Fibroblast of peridontal ligament (primary cell): ENCODE measurements around the gene U2AF2.

Experiments used
- DNase-seq: peaks from one replicate; pipeline ENCODE4 v3.0.0-alpha.2; 2010; ENCODE audit errors: extremely low read depth

Gene U2AF2

DNA sequence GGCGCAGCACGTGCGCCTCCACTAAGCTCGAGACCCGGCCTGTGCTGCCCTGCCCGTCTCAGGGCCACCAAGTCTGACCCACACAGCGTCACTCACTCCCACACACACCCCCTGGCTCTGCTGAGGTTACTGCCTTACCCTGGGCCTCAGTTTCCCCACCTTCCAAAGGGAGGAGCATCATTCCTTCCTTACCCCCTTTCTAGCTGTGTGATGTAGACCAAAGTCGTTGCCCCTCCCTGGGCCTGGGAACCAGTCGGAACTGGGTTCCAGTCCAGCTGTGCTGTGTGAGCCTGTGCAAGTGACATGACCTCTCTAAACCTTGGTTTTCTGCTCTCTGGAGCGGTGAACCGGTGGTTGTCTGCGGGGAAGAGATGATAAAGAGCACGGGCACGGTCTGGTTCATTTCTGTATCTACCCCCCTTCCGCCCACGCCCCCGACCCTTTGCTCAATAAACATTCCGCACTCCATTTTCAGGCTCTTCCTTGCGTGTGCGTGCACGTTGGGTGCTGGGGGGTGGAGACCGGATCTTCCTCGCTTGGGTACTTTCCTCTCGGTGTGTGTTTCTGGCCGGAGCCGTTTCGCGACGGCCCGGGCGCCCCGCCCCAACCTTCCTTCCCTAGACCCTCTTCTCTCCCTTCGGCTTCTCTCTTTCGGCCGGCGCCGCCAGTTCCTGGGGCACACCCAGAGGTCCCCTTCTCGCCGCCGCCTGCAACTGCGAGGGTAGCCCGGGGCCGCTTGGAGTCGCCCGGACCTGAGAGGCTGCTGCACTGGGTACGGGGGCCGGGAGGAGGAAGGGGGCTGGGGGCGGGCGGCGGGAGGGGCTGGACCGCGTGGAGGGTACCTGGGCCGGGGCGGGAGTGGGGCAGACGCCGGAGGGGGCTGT lies 11.6 kb upstream of the U2AF2 start, which contains the start of gene ZNF581:
Gene ZNF581 (plus strand): TSS at position 647 of the 884 bp plus-strand sequence. CDS start 923 bp downstream, outside the sequence.
- DNase-seq, result peak; percentile 67

- DNase-seq, result no peak
Measured at GRCh38 chr19:55643887-55644176, 11.0 kb upstream of the U2AF2 start.

DNA sequence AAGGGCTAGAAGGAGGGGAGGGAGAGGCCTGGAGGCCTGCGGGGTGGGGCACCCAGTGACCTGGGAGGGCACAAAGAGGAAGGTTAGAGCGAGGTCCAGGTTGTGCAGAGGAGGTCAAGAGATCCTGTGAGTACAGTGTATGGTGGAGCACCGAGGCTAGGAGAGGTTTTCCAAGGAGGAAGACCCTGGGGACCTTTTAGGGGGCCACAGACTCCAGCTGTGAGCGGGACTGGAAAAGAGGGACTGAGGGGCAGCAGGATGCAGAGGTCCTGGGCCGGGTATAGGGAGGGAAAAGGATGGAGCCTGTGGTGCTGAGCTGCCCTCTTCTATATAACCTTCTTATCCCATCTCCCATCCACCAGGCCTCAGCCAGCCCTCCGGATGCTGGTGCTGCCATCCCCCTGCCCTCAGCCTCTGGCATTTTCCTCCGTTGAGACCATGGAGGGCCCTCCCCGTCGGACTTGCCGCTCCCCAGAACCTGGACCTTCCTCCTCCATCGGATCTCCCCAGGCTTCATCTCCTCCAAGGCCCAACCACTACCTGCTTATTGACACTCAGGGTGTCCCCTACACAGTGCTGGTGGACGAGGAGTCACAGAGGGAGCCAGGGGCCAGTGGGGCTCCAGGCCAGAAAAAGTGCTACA lies 10.5 kb upstream of the U2AF2 start:
- DNase-seq, result no peak

GRCh38 chr19:55644842-55645511 lies 9.9 kb upstream of the U2AF2 start:
- DNase-seq, result no peak

DNA sequence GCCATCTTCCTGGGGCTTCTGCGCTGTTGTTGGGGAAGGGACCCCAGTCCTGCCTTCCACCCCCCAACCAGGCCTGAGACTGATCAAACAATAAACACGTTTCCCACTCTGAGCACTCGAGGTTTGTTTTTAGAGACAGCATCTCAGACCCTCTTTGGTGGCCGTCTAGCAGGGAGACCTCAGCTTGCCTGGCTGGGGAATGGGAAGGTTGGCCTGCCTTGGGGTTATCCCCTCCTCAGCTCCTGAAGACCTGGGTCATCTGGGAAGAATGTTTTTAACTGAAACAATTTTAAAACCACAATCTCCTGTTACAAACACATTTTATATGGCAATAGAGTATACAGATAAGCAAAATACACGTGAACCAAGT lies 9.3 kb upstream of the U2AF2 start:
- DNase-seq, result no peak

- no peak for DNase-seq
Measured at GRCh38 chr19:55646889-55647731, 7.7 kb upstream of the U2AF2 start.

DNA sequence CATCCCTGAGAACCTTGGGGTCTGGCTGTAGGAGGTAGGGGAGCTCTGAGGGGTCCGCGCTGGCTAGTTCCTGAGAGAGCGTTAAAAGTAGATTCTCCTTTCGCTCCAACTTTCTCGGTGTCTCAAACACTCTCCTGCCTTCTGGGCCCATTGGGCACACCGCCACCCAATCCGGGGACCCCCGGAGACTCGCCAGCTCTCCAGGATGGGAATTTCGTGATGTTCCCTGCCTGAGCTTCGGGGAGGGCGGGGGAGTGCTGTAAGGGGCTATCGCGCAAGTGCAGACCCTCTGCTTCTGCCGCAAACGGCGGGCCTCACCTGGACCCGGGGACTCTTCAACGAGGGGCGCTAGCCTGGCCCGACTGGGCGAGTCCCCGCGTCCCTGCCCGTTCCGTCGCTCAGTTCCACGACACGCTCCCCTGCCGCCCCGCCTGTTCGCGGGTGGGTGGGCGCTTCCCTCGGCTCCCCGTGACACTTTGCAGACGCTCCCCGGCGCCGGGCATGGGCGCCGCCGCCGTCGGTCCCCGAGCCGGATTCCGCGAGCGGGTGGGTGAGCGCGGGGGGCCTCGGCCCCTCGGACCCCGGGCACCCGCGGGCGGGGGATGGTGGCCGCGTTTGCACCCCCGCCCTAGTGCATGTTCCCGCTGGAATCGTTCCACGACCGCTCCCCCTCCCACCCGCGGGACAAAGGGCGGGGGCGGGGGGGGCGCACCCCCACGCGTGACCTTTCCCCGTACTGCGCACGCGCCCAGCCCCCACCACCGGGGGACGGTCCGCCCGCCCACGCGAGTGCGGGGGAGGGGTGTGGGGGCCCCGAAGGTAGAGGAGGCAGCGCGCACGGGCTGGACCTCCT lies 6.9 kb upstream of the U2AF2 start, which contains the start of gene CCDC106:
Gene CCDC106 (plus strand): TSS at position 481 of the 853 bp plus-strand sequence. CDS start 835 bp downstream, outside the sequence.
- DNase-seq, result peak; percentile 61

- DNase-seq, result no peak
Measured at GRCh38 chr19:55648585-55649267, 6.1 kb upstream of the U2AF2 start.

DNA sequence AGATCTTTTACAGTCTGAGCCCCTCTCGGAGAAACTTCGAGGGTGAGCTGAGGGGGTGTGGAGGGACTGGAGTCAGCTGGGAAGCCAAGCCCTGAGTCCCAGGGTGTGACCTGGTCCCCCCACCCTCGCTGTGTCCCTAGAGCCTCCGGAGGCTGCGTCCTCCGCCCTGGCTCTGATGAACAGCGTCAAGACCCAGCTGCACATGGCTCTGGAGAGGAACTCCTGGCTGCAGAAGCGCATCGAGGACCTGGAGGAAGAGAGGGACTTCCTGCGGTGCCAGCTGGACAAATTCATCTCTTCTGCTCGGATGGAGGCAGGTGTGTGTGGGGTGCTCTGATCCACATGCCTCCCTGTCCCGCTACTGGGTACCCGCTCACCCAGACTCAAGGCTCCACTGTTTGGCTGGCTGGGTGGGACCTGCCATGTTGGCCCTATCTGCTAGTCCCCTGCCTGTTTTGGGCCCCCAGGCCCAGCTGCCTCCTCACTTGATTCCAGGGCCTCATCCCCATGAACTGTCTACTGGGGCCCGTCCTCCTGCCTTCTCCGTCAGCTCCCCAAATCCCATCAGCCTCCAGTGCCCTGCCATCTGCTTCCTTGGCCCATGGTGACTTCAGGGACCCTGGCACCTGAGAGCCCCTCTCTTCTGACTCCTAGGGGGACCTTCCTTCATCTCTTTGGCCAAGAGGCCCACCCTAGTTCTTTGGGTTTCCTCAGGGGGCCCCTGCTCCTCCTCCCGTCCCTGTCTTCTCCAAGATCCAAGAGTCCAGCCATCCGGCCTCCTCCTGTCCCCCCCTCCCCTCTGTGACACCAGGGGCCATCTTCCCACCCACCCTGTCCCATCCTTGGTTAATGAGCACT lies 5.3 kb upstream of the U2AF2 start:
- no peak for DNase-seq

DNA sequence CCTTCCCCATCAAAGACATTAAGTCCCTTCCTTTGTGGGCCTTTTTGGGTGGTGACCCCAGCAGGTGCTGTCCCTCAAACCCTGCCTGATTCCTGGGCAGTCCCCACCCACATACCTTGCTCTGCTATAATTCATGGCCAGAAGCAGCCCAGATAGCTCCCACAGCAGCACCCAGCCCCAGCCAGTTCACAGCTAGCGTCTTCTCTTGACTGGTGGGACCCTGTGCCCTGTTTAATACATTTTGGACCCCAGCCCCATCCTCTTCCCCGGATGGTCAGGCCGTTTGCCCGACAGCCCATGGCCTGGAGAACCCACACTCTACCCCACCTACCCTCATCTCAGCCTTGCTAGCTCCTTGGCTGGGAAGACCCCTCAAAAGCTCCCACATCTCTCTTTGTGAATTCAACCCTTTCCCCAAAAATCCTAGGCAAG lies 4.7 kb upstream of the U2AF2 start:
- DNase-seq, result no peak

- DNase-seq, result no peak
Measured at GRCh38 chr19:55650602-55651230, 4.1 kb upstream of the U2AF2 start.

GRCh38 chr19:55651236-55651635 lies 3.6 kb upstream of the U2AF2 start:
- no peak for DNase-seq

- DNase-seq, result no peak
Measured at GRCh38 chr19:55652311-55653128, 2.3 kb upstream of the U2AF2 start.

- peak; percentile 99 for DNase-seq
Measured at GRCh38 chr19:55653651-55654322, 1.0 kb upstream of the U2AF2 start.

- DNase-seq, result peak; percentile 100
Measured at GRCh38 chr19:55654323-55654867, 440 bp upstream of the U2AF2 start.

- no peak for DNase-seq
Measured at GRCh38 chr19:55655648-55656040, 809 bp downstream of the U2AF2 start.

GRCh38 chr19:55656552-55656951 lies 1.7 kb downstream of the U2AF2 start:
- no peak for DNase-seq
